PFSK-1 (cell line): ENCODE measurements around the gene MAD1L1.

Experiments
- FOXP2 ChIP-seq: optimal IDR thresholded peaks from 2 replicates; pipeline ENCODE3; 2011; ENCODE audit warnings: borderline replicate concordance, control low read depth, inconsistent platforms; ENCODE audit not compliant: insufficient read depth; ENCODE audit errors: extremely low read length, extremely low read depth
- POLR2AphosphoS5 ChIP-seq: IDR thresholded peaks from 2 replicates; pipeline ENCODE4 v1.6.1; 2012; ENCODE audit warnings: low read depth, mild to moderate bottlenecking, control low read depth, low read length, moderate library complexity
- SIN3A ChIP-seq: IDR thresholded peaks from 2 replicates; pipeline ENCODE4 v1.6.1; 2012; ENCODE audit warnings: mild to moderate bottlenecking, low read length, moderate library complexity, borderline replicate concordance; ENCODE audit not compliant: insufficient read depth
- TAF1 ChIP-seq: IDR thresholded peaks from 2 replicates; pipeline ENCODE4 v1.6.1; 2012; ENCODE audit warnings: low read length, control low read depth, borderline replicate concordance; ENCODE audit not compliant: insufficient read depth
- TF ChIP-seq, protein P1 (sequence below), 2 experiments: IDR thresholded peaks; 2 replicates each; pipeline versions ENCODE4 v1.6.1 to v1.8.0; 2011 to 2012; ENCODE audit warnings: low read depth in 2 of 2, low read length in 2 of 2, control low read depth in 1 of 2, inconsistent platforms in 1 of 2, mild to moderate bottlenecking in 1 of 2, moderate library complexity in 1 of 2; ENCODE audit not compliant: insufficient read depth in 1 of 2

DNA sequence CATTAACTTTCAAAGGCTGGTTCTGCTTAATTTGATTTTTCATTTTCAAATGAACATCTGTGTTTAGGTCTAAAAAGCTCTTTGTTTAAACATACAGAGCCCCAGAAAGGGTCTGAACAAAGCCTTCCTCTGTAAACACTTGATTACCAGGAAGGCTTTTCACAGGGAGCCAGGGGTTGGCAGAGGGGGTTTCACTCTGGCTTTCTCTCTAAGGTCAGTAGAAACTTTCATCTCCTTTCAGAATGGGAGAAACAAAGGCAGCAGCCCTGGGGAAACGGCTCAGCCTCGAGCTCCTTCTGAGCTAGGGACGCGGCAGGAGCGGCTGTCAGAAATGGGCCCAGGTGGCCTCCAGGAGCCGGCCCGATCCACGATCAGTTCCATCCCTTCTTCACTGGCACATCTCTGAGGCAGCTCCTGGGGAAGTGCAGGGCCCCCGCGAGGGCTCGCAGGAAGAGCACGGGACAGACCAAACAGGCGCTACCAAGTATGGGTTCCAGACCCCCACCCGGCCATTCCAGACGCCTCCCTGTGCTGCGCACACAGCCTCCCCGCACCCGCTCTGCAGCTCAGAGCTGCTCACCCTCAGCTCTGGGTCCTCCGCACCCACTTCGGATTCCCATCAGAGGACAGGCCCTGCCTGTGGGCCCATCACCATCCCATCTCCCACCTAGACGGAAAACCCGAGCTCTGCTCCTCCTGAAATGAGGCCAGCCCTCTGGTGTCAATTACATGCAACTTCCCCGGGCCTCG, 124.1 kb downstream of the MAD1L1 start:
- TF ChIP-seq FOXP2: no peak
- no peak for TF ChIP-seq SIN3A
- TF ChIP-seq TAF1: no peak
- TF ChIP-seq, protein P1, sequence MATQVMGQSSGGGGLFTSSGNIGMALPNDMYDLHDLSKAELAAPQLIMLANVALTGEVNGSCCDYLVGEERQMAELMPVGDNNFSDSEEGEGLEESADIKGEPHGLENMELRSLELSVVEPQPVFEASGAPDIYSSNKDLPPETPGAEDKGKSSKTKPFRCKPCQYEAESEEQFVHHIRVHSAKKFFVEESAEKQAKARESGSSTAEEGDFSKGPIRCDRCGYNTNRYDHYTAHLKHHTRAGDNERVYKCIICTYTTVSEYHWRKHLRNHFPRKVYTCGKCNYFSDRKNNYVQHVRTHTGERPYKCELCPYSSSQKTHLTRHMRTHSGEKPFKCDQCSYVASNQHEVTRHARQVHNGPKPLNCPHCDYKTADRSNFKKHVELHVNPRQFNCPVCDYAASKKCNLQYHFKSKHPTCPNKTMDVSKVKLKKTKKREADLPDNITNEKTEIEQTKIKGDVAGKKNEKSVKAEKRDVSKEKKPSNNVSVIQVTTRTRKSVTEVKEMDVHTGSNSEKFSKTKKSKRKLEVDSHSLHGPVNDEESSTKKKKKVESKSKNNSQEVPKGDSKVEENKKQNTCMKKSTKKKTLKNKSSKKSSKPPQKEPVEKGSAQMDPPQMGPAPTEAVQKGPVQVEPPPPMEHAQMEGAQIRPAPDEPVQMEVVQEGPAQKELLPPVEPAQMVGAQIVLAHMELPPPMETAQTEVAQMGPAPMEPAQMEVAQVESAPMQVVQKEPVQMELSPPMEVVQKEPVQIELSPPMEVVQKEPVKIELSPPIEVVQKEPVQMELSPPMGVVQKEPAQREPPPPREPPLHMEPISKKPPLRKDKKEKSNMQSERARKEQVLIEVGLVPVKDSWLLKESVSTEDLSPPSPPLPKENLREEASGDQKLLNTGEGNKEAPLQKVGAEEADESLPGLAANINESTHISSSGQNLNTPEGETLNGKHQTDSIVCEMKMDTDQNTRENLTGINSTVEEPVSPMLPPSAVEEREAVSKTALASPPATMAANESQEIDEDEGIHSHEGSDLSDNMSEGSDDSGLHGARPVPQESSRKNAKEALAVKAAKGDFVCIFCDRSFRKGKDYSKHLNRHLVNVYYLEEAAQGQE (IDR thresholded peaks at IDR 0.05; ENCODE audit: insufficient read depth in 1 of 2, low read depth in 2 of 2, low read length in 2 of 2): no peak
- no peak for TF ChIP-seq POLR2AphosphoS5
